ENCODE measurements around the gene C1orf115.

DNA sequence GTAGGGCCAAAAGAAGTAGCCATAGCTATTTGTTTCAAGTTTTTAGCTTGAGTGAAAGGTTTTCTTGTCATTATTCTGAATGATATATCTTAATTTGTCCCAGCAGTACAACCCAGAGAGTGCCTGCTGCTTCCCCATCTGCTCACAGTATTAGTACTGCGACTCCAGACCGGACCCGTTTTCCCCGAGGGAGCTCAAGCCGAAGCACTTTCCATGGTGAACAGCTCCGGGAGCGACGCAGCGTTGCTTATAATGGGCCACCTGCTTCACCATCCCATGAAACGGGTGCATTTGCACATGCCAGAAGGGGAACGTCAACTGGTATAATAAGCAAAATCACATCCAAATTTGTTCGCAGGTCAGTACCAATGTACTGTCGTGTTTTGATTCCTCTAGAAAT is 37.2 kb upstream of the C1orf115 start:
- TF ChIP-seq POLR2A (IDR thresholded peaks at IDR 0.05; ENCODE audit: low read length) (no peak), GATA1 (IDR thresholded peaks at IDR 0.05; ENCODE audit: low read depth, low read length) (no peak)

All from erythroblast (primary cell).